NCI-H2081 (cell line): Measurements from ENCODE around the gene TBC1D3B.
"Not testable (repeated sequence)": the region's sequence is repeated elsewhere in the genome, so short reads cannot be mapped to it uniquely, and the experiment has no call there.

Experiments used
- DNase-seq, 2 experiments: peaks; one replicate each; lab custom pipeline; 2025; lab: John Stamatoyannopoulos, UW

Gene TBC1D3B

DNA sequence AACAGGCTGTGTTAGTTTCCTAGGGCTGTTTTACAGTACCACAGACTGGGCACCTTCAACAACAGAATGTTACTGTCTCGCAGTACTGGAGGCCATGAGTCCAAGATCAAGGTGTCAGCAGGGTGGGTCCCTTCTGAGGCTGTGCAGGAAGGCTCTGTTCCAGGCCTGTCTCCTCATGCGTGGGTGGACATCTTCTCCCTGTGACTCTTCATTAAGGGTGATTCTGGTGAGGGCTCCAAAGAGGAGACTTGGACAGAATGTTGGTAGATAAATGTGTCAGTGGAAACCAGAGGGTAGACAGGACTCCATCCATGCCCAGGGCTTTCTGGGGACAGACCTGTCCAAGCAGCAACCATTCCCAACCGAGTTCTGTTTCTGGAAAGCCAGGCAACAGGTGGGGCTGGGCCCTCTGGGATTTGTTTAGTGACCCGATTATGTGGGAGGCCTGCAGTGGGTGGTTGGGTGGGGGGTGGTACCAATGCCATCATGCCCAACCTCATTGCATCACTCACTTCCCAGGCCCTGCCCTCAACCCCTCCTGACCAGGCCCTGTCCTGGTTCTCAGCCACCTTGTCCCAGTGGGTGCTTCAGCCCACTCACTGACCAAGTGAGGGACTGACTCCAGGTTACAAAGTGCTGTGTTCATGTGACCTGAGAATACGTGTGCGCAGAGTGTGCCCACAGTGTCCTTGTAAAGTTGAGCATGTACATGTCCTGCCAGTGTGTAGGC lies 5.2 kb upstream of the TBC1D3B start:
- not testable (repeated sequence) for DNase-seq

- not testable (repeated sequence) for DNase-seq
Observed at GRCh38 chr17:36168836-36169235, 7.6 kb downstream of the TBC1D3B start.

DNA sequence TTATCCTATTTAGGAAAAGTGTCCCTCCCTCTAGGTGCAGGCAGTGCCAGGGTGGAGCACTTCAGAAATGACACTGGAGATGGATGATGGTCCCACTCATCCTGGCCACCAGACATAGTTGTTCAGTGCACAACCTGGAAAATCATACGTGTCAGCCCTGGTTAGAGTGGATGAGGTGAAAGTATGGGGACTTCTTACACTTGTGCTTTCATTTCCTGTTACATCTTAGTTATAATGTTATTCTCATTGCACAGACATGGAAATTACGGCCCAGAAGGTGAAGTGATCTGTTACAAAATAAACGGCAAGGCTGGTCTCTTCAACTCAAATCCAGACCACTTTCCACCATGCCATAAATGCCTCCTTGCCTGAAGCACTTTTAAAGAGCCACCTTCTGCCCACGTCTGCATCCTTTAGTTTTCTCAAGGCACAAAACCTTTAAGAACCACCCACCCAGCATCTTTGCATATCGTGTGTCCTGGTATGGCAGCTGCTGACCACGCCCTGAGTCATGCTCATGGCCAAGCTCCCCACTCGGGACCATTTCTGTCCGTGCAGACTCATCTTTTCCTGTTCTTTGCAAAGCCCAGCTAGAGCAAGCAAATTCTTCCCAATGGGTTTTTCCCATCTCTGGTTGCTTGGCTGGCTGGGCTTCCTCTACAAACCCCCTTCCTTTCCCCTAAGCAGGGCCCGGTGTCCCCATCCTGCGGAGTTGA lies 22.4 kb downstream of the TBC1D3B start:
- DNase-seq = no peak

DNA sequence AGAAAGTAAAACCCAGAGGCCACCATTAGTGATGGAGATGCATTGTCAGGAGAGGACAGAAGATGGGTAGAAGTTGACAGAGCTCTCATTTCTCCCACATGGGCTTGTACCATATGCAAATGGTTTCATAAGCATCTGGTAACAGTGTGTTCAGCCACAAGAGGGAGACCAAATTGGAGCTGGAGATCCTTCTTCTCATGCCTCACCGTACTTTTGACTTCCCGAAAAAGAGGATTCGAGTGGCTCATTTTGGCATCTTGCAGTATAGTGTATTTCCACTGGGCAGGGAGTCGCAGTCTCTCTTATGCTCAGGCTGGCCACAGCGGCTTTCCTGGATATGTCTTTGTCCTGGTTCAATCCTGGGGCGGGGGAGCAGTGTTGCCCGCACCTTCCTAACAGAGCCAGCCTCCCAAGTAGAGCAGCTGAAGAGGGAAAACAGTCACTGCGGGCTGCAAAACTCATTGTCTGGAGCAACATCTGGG lies 23.8 kb downstream of the TBC1D3B start:
- DNase-seq = no peak

DNA sequence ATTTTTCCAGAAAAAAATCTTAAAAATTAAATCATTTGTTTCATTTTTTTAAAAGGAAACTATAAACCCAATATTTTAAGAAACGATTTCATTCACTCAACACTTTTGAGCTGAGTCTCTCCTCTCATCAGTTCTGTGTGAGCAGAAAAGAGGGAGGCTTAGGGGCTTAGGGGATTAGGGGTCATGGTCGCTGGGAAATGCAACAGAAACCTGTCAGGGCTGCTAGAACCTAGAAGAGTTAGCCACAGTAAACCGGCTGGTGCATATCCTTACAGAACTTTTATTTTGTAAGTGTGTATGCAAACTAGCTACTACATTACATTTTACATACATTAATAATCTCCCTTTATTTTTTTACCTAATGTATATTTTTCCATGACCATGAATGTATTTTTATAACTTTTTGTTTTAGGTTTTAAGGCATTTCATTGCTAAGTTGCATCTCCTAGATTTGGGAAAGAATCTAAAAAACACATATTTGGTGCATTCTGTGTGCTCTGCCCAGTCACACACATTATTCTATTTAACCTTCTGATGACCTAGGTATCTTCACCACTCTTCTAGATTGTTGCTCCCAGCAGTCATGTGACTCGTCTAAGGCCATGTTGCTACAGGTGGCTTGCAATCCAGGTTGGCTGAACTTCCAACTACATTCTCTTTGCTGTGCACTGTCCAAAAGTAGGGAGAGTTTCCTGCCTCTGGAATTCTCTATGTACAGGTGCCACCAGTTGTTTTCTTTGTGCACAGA lies 24.4 kb downstream of the TBC1D3B start:
- DNase-seq = no peak

DNA sequence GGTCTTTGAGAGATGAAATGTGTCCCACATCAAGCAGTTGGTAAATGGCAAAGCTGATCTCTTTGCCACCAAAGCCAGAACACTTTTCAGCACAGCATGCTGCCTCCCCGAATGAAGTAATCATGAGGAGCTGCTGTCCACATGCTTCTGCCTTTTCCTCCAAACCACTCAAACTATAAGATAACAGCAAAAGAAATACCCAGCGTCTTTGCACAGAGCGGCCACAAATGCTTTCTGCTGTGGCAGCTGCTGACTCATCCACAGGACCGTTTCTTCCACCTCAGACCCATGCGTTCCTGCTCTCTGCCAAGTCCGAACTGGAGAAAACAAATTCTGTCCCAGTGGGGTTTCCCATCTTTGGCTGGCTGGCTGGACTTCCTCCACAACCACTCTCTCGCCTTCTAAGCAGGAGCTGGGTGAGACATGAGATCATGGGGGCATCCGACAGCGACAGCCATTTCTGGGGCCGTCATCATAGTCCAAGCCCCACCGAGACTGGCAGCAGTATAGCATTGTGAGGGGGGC lies 27.1 kb downstream of the TBC1D3B start:
- DNase-seq = no peak

DNA sequence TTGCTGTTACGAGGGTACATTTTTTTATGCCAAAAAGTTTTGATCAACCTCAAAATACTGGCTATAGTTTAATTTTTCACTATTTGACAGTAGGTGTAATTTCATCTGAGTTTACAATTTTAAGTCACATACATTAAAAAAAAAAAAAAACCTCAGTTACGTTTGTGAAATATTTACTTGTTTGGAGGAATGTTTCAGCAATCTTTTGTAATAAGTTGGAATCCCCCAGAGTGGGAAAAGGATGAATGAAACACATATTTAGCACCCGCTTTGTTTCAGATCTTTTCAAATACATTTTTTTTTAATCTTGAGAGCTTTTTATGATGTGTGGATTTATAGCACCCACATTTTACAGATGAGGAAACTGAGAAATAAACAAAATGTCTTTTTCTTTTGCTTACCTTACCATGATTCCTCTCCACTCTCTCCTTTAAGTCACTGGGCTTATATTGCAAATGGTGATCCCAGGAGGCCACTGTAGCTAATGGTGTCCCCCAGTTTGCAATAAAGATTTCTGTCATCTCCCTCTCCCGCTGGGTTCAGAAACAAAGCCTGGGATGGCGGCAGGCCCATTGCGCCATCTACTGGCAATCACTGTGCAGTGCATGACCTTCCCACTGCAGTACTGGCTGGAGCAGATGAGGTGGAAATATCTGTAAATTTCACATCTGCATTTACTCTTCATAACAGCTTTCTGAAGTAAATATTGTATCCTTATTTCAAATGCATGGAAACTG lies 27.7 kb downstream of the TBC1D3B start:
- peak; percentile 23 to 59 for DNase-seq

DNA sequence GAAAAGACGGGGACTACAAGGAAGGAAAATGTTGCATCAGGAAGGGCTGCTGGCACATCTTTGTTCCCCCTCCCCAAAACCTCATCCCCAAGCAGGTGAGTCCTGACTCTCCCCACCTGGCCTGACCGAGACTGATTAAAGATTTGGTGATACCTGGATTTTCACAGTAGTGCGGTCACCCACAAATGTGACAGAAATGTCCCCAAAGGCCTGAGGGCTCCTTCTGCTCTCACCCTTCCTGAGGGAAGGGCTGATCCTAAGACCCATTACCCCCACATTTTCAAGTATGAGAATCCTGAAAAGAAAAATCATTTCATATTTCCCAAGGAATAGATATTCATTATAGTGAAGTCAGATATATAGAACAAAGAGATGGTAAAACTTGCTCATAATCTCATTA lies 28.8 kb downstream of the TBC1D3B start:
- no peak for DNase-seq

- DNase-seq = no peak
Observed at GRCh38 chr17:36144981-36145729, 31.3 kb downstream of the TBC1D3B start.

DNA sequence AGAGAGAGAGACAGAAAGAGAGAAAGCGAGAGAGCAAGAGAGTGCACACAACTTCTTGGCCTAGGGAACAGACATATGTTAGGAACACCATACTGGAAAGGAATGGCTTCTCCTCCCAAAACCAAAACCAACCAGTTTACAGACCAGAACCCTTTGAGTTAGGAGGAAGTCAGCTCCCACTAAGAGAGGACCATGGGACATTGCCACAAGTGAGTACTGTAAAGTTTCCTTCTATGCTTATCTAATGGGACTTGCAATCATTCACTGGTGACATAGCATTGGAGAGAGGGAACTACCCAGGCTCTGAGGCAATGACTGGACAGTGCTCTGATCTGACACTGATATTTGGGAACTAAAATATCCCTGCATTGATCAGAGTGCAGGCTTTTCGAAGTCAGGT lies 32.4 kb downstream of the TBC1D3B start:
- no peak for DNase-seq

GRCh38 chr17:36142806-36143205 lies 33.6 kb downstream of the TBC1D3B start:
- no peak for DNase-seq

DNA sequence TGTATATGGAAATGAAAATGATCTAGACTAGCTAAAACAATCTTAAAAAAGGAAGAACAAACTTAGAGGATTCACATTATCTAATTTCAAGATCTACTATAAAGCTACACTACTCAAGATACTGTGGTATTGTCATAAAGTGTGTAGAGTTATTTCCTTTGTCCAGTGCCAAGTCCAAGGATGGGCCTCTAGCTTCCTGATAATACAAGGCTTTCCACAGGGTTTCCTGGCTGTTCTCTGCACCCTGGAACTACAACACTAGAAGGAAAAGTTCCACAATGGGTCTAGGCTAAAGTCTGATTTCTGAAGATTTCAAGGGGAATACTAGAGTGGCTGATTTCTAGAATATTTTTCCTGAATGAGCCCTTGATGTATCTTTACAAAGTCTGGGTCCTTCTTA lies 34.2 kb downstream of the TBC1D3B start:
- no peak for DNase-seq

- no peak for DNase-seq
Observed at GRCh38 chr17:36136439-36136838, 40.0 kb downstream of the TBC1D3B start.

DNA sequence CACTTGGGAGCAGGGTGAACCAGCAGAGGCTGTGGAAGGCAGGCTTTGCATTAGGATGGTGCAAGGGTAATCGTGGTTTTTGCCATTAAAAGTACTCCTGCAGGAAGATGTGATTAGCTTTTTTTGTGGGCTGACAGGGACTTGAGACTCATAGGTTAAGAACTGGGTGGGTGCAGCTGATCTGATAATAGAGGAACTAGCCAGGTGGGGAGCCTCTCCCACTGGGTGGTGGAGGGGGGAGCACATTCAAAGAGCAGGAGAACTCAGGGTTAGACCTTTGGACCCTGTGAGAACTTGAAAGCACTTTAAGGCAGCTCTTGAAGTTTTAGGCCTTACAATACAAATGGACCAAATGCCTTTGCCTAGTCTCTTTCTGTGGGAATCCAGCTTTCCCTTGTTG lies 40.4 kb downstream of the TBC1D3B start:
- no peak for DNase-seq

DNA sequence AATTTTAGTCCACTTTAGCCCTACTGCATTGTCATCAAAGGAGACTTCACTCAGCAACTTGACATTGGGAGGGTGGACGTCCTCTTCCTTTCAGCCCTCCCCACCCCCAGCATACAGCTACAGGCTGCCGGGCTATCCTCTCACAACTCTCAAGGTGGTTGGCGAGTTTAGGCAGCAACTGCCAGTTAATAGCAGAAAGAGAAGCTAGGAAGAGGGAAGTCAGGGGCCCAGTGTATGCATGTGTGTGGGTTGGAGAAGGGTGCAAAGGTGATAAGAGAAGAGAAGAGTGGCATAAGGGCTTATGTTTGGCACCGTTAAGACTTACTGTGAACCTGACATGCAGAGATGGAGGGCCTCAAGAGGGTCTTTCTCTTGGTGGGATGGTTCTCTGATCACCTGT lies 41.0 kb downstream of the TBC1D3B start:
- no peak for DNase-seq

GRCh38 chr17:36133602-36134236 lies 42.7 kb downstream of the TBC1D3B start:
- no peak for DNase-seq

DNA sequence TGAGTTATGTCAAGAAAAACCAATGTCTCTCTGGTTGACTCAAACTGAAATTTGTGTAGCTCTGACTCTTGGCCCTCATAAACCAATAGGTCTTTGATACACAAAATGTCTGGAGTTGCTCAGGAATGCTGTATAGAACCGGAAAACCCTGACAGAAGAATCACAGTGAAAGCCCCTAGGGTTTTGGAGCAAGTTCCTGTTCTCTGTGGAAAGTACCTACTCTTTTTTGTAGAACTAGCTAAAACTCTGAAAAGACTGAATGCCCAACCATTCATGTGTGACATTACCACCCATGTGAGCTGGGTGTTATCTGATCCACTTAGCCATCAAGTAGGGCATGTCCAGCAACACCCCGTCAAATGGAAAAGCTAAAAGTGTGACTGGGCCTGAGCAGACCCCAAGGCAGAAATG lies 44.0 kb downstream of the TBC1D3B start:
- DNase-seq = no peak

DNA sequence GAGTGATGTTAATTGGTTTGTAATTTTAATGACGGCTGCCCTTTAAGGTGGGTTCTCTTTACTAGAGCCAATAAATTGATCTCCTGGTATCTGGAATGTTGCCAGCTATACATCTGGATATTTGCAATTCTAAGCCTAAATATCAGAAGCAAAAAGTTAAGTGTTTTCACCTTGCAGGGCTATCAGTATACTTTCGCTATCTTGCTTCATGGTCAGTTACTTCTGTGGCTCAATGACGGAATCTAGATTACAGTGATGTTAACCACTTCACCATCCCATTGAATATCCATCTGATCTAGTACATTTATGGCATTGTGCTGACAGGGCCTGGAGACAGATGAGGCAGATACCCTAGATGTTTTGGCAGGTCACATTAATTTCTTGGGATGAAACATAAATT lies 44.5 kb downstream of the TBC1D3B start:
- no peak for DNase-seq

- DNase-seq = no peak
Observed at GRCh38 chr17:36131421-36131820, 45.0 kb downstream of the TBC1D3B start.

DNA sequence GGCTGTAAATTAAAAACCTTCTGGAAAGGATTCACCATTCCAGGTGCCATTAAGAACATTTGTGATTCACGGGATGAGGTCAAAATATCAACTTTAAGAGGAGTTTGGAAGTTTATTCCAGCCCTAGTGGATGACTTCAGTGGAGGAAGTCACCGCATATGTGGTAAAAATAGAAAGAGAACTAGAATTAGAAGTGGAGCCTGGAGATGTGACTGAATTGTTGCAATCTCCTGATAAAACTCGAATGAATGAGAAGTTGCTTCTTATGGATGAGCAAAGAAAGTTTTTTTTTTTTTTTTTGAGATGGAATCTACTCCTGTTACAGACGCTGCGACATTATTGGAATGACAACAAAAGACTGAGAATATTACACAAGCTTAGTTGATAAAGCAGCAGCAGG lies 46.1 kb downstream of the TBC1D3B start:
- no peak for DNase-seq

GRCh38 chr17:36129616-36130015 lies 46.8 kb downstream of the TBC1D3B start:
- no peak for DNase-seq
